GM13977 (cell line): ENCODE data around the gene MACROD2.

Experiments
- DNase-seq: peaks from one replicate; pipeline ENCODE4 v3.0.0; 2012; ENCODE audit warnings: low spot score
- CTCF ChIP-seq: IDR thresholded peaks from 2 replicates; pipeline ENCODE4 v1.5.1; 2012; ENCODE audit warnings: mild to moderate bottlenecking, control low read depth; ENCODE audit not compliant: insufficient read depth; ENCODE audit errors: extremely low read depth, missing control alignments
- in situ Hi-C: fragments of 300-500 bp; cut with MboI; formaldehyde crosslinking; loops from one replicate; pipeline ENCODE4 v1.12.0; 2022; ENCODE audit warnings: low sequenced_read_pairs, low pct_unique_long_range_greater_than_20kb, mixed read lengths, inconsistent platforms; ENCODE audit not compliant: unreplicated experiment

Gene MACROD2

GRCh38 chr20:15461938-15462337 lies 1466.6 kb downstream of the MACROD2 start:
- TF ChIP-seq CTCF = no peak
- in situ Hi-C loops = no loop called here
- no peak for DNase-seq

GRCh38 chr20:15475483-15475882 lies 1480.2 kb downstream of the MACROD2 start:
- no peak for DNase-seq
- in situ Hi-C loops = no loop called here
- no peak for TF ChIP-seq CTCF

GRCh38 chr20:15476186-15476585 lies 1480.9 kb downstream of the MACROD2 start:
- no peak for TF ChIP-seq CTCF
- DNase-seq = no peak
- in situ Hi-C loops = no loop called here

GRCh38 chr20:15476781-15477180 lies 1481.5 kb downstream of the MACROD2 start:
- in situ Hi-C loops = no loop called here
- DNase-seq = no peak
- TF ChIP-seq CTCF = no peak

GRCh38 chr20:15482525-15482924 lies 1487.2 kb downstream of the MACROD2 start:
- no peak for DNase-seq
- in situ Hi-C loops = no loop called here
- no peak for TF ChIP-seq CTCF

- TF ChIP-seq CTCF = no peak
- no peak for DNase-seq
- in situ Hi-C loops = no loop called here
These were observed 1490.2 kb downstream of the MACROD2 start for GRCh38 chr20:15485519-15485918.

- no peak for DNase-seq
- in situ Hi-C loops = no loop called here
These were observed 1491.7 kb downstream of the MACROD2 start for GRCh38 chr20:15487030-15487429.

More at GRCh38 chr20:15487030-15487429, 1491.7 kb downstream of the MACROD2 start:
- TF ChIP-seq CTCF = no peak
